Measurements from ENCODE around the gene PARD3B.

DNA sequence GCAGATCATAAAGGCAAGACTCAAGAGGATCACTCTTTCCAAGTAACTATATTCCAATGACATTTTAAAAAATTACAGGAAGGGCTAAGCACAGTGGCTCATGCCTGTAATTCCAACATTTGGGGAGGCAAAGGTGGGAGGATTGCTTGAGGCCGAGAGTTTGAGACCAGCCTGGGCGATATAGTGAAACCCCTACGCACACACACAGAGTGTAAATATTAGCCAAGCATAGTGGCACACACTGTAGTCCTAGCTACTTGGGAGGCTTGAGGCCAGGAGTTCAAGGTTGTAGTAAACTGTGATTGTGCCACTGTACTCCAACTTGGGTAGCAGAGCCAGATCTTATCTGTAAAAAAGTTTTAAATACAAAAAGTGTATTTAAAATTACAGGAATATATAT is 686.8 kb downstream of the PARD3B start:
- TF ChIP-seq, protein P1, sequence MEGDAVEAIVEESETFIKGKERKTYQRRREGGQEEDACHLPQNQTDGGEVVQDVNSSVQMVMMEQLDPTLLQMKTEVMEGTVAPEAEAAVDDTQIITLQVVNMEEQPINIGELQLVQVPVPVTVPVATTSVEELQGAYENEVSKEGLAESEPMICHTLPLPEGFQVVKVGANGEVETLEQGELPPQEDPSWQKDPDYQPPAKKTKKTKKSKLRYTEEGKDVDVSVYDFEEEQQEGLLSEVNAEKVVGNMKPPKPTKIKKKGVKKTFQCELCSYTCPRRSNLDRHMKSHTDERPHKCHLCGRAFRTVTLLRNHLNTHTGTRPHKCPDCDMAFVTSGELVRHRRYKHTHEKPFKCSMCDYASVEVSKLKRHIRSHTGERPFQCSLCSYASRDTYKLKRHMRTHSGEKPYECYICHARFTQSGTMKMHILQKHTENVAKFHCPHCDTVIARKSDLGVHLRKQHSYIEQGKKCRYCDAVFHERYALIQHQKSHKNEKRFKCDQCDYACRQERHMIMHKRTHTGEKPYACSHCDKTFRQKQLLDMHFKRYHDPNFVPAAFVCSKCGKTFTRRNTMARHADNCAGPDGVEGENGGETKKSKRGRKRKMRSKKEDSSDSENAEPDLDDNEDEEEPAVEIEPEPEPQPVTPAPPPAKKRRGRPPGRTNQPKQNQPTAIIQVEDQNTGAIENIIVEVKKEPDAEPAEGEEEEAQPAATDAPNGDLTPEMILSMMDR (IDR thresholded peaks at IDR 0.05; ENCODE audit: low read length) = no peak
- TF ChIP-seq EZH2 (optimal IDR thresholded peaks at IDR 0.05; ENCODE audit: low read depth, low read length) (no peak), EZH2phosphoT487 (IDR thresholded peaks at IDR 0.05; ENCODE audit: low read length) (no peak)

All from MM.1S (cell line).